ENCODE measurements around the gene MCRS1. TPM values are rescaled to one million over a fixed set of nuclear protein-coding genes. Genes with fewer than 3 reads are reported as not detected.

Gene MCRS1
- total RNA-seq, 2 experiments from 2014 or later: 65.4 to 75.6 TPM

DNA sequence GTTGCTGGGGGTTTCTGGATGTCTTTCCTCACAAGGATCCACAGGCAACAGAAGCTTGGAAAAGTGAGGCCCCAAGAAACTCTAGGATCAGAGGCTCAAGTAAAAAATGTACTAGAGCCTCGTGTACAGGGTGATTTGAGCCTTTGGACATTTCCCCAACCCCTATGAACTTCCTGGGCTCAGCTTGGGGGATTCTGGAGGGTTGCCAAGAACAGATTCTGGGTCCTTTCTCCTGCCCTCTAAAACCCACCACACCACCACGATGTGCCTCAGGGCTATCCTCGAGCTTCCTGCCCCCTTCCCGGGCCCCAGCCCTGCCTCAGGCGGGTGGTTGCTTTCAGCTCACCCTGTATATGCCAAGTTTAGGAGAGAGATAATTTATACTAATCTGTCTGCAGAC lies 36.9 kb upstream of the MCRS1 start:
- no peak overlapping the region for H2AFZ ChIP-seq (ENCODE audit: low read length)
- H3K4me1 ChIP-seq (ENCODE audit: insufficient read depth, low read length, poor library complexity, severe bottlenecking): peaks cover 10% of the 10 kb centered on the region
- ChIA-PET POLR2A (interaction anchor here (0.7 to 1.2 kb wide), 4 partner anchors 14 to 458 kb away, joined by 3 to 8 read pairs (median 4); no protein-coding TSS in a partner anchor), CTCF (ENCODE audit: unreplicated experiment) (no interaction called here)
- no peaks in the 10 kb centered on the region for H3K36me3 ChIP-seq (ENCODE audit: insufficient read depth, low read length)
- BruUV-seq (replicated peaks): no TSS peak
- no peaks in the 10 kb centered on the region for H3K9me2 ChIP-seq (ENCODE audit: insufficient read depth, low read length)
- no peak overlapping the region for H3K27ac ChIP-seq (ENCODE audit: low read depth, low read length, poor library complexity, severe bottlenecking)
- DNase-seq (ENCODE audit: low spot score): no peak
- no peaks in the 10 kb centered on the region for H3K79me2 ChIP-seq (ENCODE audit: insufficient read depth, low read depth, low read length)
- no peak overlapping the region for H3K4me3 ChIP-seq (ENCODE audit: low read depth, low read length, poor library complexity, severe bottlenecking)
- TF ChIP-seq, protein P1, sequence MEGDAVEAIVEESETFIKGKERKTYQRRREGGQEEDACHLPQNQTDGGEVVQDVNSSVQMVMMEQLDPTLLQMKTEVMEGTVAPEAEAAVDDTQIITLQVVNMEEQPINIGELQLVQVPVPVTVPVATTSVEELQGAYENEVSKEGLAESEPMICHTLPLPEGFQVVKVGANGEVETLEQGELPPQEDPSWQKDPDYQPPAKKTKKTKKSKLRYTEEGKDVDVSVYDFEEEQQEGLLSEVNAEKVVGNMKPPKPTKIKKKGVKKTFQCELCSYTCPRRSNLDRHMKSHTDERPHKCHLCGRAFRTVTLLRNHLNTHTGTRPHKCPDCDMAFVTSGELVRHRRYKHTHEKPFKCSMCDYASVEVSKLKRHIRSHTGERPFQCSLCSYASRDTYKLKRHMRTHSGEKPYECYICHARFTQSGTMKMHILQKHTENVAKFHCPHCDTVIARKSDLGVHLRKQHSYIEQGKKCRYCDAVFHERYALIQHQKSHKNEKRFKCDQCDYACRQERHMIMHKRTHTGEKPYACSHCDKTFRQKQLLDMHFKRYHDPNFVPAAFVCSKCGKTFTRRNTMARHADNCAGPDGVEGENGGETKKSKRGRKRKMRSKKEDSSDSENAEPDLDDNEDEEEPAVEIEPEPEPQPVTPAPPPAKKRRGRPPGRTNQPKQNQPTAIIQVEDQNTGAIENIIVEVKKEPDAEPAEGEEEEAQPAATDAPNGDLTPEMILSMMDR (conservative IDR thresholded peaks at IDR 0.05; ENCODE audit: low read length): no peak
- no peak for TF ChIP-seq EZH2phosphoT487 (IDR thresholded peaks at IDR 0.05; ENCODE audit: borderline replicate concordance, low read depth, low read length)
- H3K4me2 ChIP-seq (ENCODE audit: low read length): 0 out of 2 replicates have a peak overlapping the region, but pooled peaks have one; percentile 10
- intact Hi-C loops (cut with micrococcal nuclease; ENCODE audit: unreplicated experiment): no loop called here
- H3K9me3 ChIP-seq (ENCODE audit: low read length): no peaks in the 10 kb centered on the region
- no peaks in the 10 kb centered on the region for H4K20me1 ChIP-seq (ENCODE audit: insufficient read depth, low read length)

- H3K4me3 ChIP-seq (ENCODE audit: low read depth, low read length, poor library complexity, severe bottlenecking): no peak overlapping the region
- no peak for DNase-seq (ENCODE audit: low spot score)
- BruUV-seq (replicated peaks): no TSS peak
- no peaks in the 10 kb centered on the region for H3K9me2 ChIP-seq (ENCODE audit: insufficient read depth, low read length)
- no peak overlapping the region for H2AFZ ChIP-seq (ENCODE audit: low read length)
- no peak overlapping the region for H3K27ac ChIP-seq (ENCODE audit: low read depth, low read length, poor library complexity, severe bottlenecking)
- H3K36me3 ChIP-seq (ENCODE audit: insufficient read depth, low read length): no peaks in the 10 kb centered on the region
- H3K4me1 ChIP-seq (ENCODE audit: insufficient read depth, low read length, poor library complexity, severe bottlenecking): peaks cover 10% of the 10 kb centered on the region
- H3K4me2 ChIP-seq (ENCODE audit: low read length): no peak overlapping the region
- no peaks in the 10 kb centered on the region for H4K20me1 ChIP-seq (ENCODE audit: insufficient read depth, low read length)
- ChIA-PET POLR2A (interaction anchor here (1.6 kb wide), 1 partner anchor 9 kb away, joined by 4 read pairs; no protein-coding TSS in a partner anchor), CTCF (ENCODE audit: unreplicated experiment) (no interaction called here)
- H3K79me2 ChIP-seq (ENCODE audit: insufficient read depth, low read depth, low read length): no peaks in the 10 kb centered on the region
- TF ChIP-seq EZH2phosphoT487 (IDR thresholded peaks at IDR 0.05; ENCODE audit: borderline replicate concordance, low read depth, low read length): no peak
- intact Hi-C loops (cut with micrococcal nuclease; ENCODE audit: unreplicated experiment): no loop called here
- H3K9me3 ChIP-seq (ENCODE audit: low read length): no peaks in the 10 kb centered on the region
Observed at GRCh38 chr12:49603721-49604120, 35.8 kb upstream of the MCRS1 start.

DNA sequence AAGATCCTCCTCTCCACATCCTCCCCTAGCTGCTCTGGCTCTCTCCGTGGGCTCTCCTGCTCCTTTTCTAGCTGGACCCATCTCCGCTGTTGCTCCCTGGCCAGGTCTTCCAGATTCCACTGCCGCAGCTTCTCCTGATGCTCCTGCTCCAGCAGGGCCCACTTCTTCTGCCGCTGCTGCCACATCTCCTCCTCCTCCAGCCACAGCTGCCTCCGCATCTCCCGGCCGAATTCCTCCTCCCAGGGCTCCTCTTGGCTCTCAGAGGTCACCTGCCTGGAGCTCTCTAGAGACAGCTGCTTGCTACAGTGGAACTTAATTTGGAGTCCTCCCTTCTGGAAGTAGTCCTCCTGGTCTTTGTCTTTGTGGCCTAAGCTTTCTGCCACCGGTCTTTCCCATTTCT lies 32.0 kb upstream of the MCRS1 start:
- no peaks in the 10 kb centered on the region for H3K79me2 ChIP-seq (ENCODE audit: insufficient read depth, low read depth, low read length)
- no peak for DNase-seq (ENCODE audit: low spot score)
- H4K20me1 ChIP-seq (ENCODE audit: insufficient read depth, low read length): no peaks in the 10 kb centered on the region
- intact Hi-C loops (cut with micrococcal nuclease; ENCODE audit: unreplicated experiment): no loop called here
- no peaks in the 10 kb centered on the region for H3K9me3 ChIP-seq (ENCODE audit: low read length)
- H3K27ac ChIP-seq (ENCODE audit: low read depth, low read length, poor library complexity, severe bottlenecking): no peak overlapping the region
- H2AFZ ChIP-seq (ENCODE audit: low read length): no peak overlapping the region
- TF ChIP-seq, protein P1 (conservative IDR thresholded peaks at IDR 0.05; ENCODE audit: low read length): no peak
- TF ChIP-seq EZH2phosphoT487 (IDR thresholded peaks at IDR 0.05; ENCODE audit: borderline replicate concordance, low read depth, low read length): no peak
- H3K4me2 ChIP-seq (ENCODE audit: low read length): no peak overlapping the region
- no peaks in the 10 kb centered on the region for H3K36me3 ChIP-seq (ENCODE audit: insufficient read depth, low read length)
- BruUV-seq (replicated peaks): no TSS peak
- peaks cover 4% of the 10 kb centered on the region for H3K4me1 ChIP-seq (ENCODE audit: insufficient read depth, low read length, poor library complexity, severe bottlenecking)
- POLR2A ChIA-PET: interaction anchor here (0.6 kb wide), 1 partner anchor 10 kb away, joined by 3 read pairs; no protein-coding TSS in a partner anchor
- no peaks in the 10 kb centered on the region for H3K9me2 ChIP-seq (ENCODE audit: insufficient read depth, low read length)
- CTCF ChIA-PET (ENCODE audit: unreplicated experiment): no interaction called here
- no peak overlapping the region for H3K4me3 ChIP-seq (ENCODE audit: low read depth, low read length, poor library complexity, severe bottlenecking)

All from OCI-LY7 (cell line).